ENCODE data around the gene EIF4B. TPM values are rescaled to one million over a fixed set of nuclear protein-coding genes. Genes with fewer than 3 reads are reported as not detected.
"Not testable (repeated sequence)": the region's sequence is repeated elsewhere in the genome, so short reads cannot be mapped to it uniquely, and the experiment has no call there.

EIF4B gene
- total RNA-seq, 1 donor from 2014 or later: 546 TPM

- peak; percentile 83 for DNase-seq (ENCODE audit: low spot score)
Observed at GRCh38 chr12:52992699-52993557, 13.3 kb upstream of the EIF4B start.

DNA sequence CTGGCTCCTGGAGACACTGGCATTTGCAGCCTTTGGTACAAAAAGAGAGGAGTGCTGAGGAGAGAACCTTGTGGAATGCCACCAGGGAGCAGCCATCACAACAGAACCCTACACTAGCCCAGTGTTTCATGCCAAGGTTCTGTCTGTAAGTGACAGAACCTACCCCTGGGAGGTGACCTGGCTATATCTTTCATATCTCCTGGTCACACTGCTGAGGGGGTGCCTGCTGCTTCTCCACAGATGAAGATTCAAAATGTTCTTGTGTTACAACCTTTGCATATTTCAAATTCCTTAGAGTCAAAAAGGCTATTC lies 12.7 kb upstream of the EIF4B start:
- no peak for DNase-seq (ENCODE audit: low spot score)

- no peak for DNase-seq (ENCODE audit: low spot score)
Observed at GRCh38 chr12:53004178-53004577, 2.1 kb upstream of the EIF4B start.

DNA sequence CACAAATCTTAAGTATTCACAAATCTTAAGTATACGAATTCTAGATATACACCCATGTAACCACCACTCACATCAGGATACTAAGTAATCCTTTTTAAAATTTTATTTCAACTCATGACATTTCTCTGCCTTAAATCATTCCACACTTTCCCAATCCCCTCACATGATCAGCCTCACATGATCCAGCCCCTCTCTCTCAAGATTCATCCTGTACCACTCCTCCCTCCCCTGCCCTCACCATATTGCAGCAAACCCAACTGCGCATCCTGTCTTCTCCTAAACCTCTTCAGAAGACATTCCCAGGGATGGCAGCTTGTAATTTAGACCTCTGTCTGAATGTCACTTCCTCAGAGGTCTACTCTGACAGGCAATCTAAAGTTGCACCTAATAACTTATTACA lies 1.7 kb upstream of the EIF4B start:
- no peak for DNase-seq (ENCODE audit: low spot score)

DNA sequence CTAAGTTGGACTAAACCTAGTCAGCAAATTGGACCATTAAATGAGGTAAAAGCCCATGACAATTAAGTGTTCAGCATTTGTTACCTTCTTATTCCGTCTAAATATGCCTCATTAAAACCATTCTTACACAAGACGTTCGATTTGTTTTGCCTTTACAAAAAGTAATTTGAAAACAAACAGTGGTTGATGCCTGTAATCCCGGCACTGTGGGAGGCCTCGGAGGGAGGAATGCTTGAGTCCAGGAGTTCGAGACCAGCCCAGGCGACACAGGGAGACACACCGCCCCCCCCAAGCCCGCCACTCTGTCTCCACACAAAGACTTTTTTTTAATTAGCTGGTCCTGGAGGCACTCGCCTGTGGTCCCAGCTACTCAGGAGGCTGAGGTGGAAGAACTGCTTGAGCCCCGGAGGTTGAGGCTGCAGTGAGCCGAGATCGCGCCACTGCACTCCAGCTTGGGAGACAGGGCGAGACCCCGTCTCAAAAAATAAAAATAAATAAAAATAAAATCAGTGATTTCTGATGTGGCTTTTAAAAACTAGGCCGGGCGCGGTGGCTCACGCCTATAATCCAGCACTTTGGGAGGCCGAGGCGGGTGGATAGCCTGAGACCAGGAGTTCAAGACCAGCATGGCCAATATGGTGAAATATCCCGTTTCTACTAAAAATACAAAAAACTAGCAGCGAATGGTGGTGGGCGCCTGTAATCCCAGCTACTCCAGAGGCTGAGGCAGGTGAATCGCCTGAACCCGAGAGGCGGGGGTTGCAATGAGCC lies 856 bp upstream of the EIF4B start:
- peak; percentile 17 for DNase-seq (ENCODE audit: low spot score)

- DNase-seq (ENCODE audit: low spot score): peak; percentile 72
Observed at GRCh38 chr12:53006810-53007309, 604 bp downstream of the EIF4B start.

DNA sequence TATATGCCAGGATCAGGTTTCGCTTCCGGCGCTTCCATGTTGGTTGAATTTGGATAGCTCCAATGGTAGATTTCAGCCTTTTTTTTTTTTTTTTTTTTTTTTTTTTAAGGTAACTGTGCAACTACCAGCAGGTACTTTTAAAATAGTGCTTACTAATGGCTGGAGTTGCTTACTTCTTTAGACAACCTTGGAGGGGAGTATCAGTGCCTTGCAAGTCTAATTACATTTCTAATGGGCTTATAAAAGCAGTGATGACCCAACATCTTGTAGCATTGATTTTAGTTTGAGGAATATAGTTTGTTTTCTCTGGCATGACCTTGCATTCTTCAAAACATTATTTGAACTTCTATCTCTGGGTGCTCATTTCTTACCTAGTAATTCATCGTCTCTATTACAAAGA lies 1.1 kb downstream of the EIF4B start:
- no peak for DNase-seq (ENCODE audit: low spot score)

DNA sequence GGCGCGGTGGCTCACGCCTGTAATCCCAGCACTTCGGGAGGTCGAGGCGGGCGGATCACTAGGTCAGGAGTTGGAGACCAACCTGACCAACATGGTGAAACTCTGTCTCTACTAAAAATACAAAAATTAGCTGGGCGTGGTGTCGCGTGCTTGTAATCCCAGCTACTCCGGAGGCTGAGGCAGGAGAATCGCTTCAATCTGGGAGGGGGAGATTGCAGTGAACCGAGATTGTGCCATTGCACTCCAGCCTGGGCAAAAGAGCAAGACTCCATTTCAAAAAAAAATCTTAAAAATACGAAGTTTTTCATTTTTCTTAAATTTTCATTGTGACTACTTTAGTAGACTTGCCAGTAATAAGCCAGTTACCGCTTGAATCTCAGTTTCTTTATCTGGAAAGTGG lies 2.5 kb downstream of the EIF4B start:
- DNase-seq (ENCODE audit: low spot score): not testable (repeated sequence)

GRCh38 chr12:53010955-53011354 lies 4.7 kb downstream of the EIF4B start:
- no peak for DNase-seq (ENCODE audit: low spot score)

- no peak for DNase-seq (ENCODE audit: low spot score)
Observed at GRCh38 chr12:53011889-53012288, 5.6 kb downstream of the EIF4B start.

DNA sequence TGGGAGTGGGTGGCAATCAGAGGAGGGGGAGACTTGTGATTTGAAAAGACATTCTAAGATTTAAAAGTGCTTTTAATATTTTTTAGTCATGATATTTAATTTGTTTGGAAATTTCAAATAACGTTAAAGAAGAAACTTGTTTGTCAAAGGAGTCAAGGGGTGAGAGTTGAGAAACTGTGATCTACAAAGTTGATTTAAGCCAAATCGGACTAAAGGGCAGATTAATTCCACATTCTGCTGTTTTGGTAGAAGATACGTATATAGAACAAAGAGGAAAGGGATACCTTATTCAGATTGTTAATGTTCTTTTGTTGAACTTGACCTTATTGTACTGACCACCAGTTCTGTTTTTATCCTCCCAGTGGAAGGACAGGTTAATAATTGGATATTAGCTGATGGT lies 6.7 kb downstream of the EIF4B start:
- no peak for DNase-seq (ENCODE audit: low spot score)

DNA sequence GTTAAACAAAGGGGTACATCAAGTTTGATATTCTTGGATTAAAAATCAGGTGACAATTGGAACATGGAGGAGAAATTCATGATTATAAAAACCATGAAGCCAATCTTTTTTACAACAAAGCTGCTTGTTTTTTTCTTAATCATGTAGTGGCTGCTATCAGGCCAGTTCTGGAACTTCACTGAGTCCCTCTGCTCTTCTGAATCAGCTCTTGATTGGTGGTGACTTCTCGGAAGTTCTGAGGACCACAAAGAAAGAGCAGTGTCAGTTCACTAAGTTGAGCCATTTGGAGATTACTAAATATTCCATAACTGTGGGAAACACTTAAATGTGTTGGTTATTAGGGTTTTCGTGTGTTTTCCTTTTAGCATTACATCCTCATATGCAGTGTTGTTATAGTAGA lies 8.5 kb downstream of the EIF4B start:
- DNase-seq (ENCODE audit: low spot score): no peak

GRCh38 chr12:53025250-53025649 lies 19.0 kb downstream of the EIF4B start:
- DNase-seq (ENCODE audit: low spot score): no peak

GRCh38 chr12:53027014-53027413 lies 20.8 kb downstream of the EIF4B start:
- DNase-seq (ENCODE audit: low spot score): not testable (repeated sequence)

DNA sequence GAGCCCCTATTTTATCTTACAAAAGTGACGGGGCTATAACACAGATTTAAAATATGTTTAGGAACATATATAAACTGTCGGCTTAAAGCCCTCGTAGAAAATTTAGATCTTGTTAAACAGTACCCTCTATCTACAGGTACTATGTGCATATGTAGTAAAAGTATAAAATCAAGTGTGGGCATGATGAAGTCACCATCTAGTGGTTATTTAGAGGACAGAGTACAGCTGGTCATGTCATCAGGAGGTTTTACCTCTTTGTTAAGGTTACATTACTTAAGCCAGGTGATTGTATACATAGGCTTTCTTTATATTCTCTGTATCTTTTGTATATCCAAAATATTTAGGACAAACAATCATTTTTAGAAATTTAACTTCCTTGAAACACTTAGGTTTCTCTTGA lies 25.4 kb downstream of the EIF4B start:
- DNase-seq (ENCODE audit: low spot score): no peak

DNA sequence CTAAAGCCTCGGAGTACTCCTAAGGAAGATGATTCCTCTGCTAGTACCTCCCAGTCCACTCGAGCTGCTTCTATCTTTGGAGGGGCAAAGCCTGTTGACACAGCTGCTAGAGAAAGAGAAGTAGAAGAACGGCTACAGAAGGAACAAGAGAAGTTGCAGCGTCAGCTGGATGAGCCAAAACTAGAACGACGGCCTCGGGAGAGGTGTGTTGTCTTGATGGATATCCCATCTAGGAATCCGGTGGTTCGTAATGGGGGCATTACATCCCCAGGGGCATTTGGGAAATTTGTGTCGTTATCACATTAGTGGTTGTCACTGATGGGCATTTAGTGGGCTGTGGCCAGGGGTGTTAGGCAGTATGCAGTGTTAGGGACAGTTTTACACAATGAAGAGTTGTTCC lies 27.6 kb downstream of the EIF4B start:
- not testable (repeated sequence) for DNase-seq (ENCODE audit: low spot score)

- no peak for DNase-seq (ENCODE audit: low spot score)
Observed at GRCh38 chr12:53034459-53034858, 28.2 kb downstream of the EIF4B start.

DNA sequence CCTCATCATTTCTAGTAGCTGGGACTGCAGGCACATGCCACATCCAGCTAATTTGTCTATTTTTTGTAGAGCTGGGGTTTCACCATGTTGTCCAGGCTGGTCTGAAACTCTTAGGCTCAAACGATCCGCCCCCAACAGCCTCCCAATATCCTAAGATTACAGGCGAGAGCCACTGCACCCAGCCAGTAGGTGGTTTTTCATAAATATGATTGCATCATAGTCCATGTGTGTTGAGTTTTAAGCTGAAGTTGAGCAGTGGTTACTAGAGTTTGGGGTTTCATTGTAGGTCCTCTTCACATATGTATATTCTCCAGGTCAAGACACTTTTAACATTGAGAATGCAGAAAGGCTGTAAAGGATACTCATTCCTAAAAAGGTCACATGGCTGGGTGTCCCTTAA lies 30.5 kb downstream of the EIF4B start:
- no peak for DNase-seq (ENCODE audit: low spot score)

GRCh38 chr12:53039851-53040250 lies 33.6 kb downstream of the EIF4B start:
- no peak for DNase-seq (ENCODE audit: low spot score)

DNA sequence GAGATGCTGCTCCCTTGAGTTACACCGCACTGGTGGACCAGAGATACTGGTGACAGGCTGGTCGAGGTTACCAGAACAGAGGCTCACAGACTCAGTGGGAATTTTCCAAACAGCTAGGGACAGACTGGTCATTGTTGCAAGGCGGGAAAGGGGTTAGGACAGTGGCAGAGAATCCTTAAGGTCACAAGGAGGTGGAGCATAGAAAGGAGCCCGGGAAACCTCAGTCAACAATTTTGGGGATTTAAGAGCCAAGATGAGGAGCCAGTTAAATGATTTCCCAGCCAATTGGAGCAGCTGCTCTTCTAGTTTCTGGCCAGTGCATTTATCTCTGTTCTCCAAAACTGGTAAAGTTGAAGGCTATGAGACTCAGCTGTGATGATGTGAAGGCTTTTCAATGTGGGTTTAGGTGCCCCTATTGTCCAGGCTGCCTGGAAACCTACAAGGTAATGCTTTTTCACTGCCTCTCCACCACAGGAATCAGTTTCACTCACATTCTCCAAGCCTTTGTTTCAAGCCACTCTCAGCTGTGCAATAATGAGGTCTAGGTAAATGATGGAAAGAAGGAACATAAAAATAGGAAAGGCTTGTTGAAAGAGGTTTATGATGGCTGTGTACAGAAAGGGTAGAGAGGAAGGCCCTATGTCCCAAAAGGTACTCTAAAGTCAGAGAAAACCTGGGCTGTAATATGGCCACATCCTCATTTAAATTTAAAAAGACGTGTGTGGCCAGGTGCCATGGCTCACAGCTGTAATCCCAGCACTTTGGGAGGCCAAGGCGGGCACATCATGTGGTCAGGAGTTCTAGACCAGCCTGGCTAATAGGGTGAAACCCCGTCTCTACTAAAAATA lies 36.6 kb downstream of the EIF4B start:
- no peak for DNase-seq (ENCODE audit: low spot score)

GRCh38 chr12:53044052-53044581 lies 37.9 kb downstream of the EIF4B start:
- DNase-seq (ENCODE audit: low spot score): no peak

Data from mucosa of gallbladder (tissue), 1 donor.